HCT116 (cell line): ENCODE results near the gene ICAM1. TPM values are rescaled to one million over a fixed set of nuclear protein-coding genes. Genes with fewer than 3 reads are reported as not detected.
"Not testable (repeated sequence)": the region's sequence is repeated elsewhere in the genome, so short reads cannot be mapped to it uniquely, and the experiment has no call there.

ENCODE experiments used
- ATAC-seq: fragments of 200-7000 bp; cut with Tn5 transposase; 2 replicates; pipeline ENCODE4 v1.9.1; 2020; ENCODE audit warnings: mild to moderate bottlenecking, moderate library complexity
- BruUV-seq: library from RNA; stranded (reverse); fragments of 400-500 nt; replicated peaks from 2 replicates; lab custom pipeline; 2021; lab: Mats Ljungman, UMichigan
- CTCF ChIA-PET: fragments of 300-600 bp; sonication (Branson Sonifier 250); formaldehyde crosslinking; loops from one replicate; lab custom pipeline; 2021; ENCODE audit warnings: antibody characterized with exemption; lab: Charles Lee
- POLR2A ChIA-PET: fragments of 300-600, 350-600 bp; sonication (Branson Sonifier 250); formaldehyde crosslinking; loops from one replicate; lab custom pipeline; 2021; ENCODE audit warnings: antibody characterized with exemption; lab: Charles Lee
- RAD21 ChIA-PET, 2 experiments: fragments of 300-600 bp; sonication (Branson Sonifier 250); formaldehyde crosslinking; loops; one replicate each; lab custom pipeline; 2023; ENCODE audit warnings: low total read pairs in 2 of 2; ENCODE audit not compliant: uncharacterized antibody in 2 of 2, unreplicated experiment in 2 of 2, low non-redundant PET in 1 of 2; lab: Charles Lee
- DNase-seq: peaks from one replicate; pipeline ENCODE4 v3.0.0-alpha.2; 2010; ENCODE audit warnings: low read depth, low spot score
- H2AFZ ChIP-seq: fragments of 200-600 bp; shearing (Covaris generic), sonication (generic); 2 replicates; pipeline ENCODE4 v1.6.1; 2017; ENCODE audit warnings: low read depth, mixed run types, mixed read lengths, antibody characterized with exemption, low read length; ENCODE audit not compliant: poor library complexity, severe bottlenecking
- H3K27ac ChIP-seq: 2 replicates; pipeline ENCODE4 v1.5.1; 2012; ENCODE audit warnings: low read depth, low read length
- H3K27me3 ChIP-seq: fragments of 200-600 bp; sonication (generic); 2 replicates; pipeline ENCODE4 v1.6.1; 2016; ENCODE audit warnings: mixed run types, low read length, mixed read lengths; ENCODE audit not compliant: insufficient read depth
- H3K36me3 ChIP-seq, 2 experiments: fragments of 200-500 bp in 1 of 2; fragments of 200-600 bp in 1 of 2; sonication (Bioruptor generic) in 1 of 2; sonication (generic) in 1 of 2; 2 replicates each; pipeline versions ENCODE4 v1.5.1 to v1.6.1; 2014 to 2016; ENCODE audit warnings: low read length in 2 of 2, inconsistent platforms in 1 of 2, mixed read lengths in 1 of 2, mixed run types in 1 of 2; ENCODE audit not compliant: insufficient read depth in 2 of 2, control insufficient read depth in 1 of 2
- H3K4me1 ChIP-seq, 2 experiments: fragments of 200-600 bp in 1 of 2; sonication (generic) in 1 of 2; 2 replicates each; pipeline versions ENCODE4 v1.5.1 to v1.6.1; 2012 to 2017; ENCODE audit warnings: low read length in 2 of 2, inconsistent platforms in 1 of 2, mild to moderate bottlenecking in 1 of 2, mixed read lengths in 1 of 2, mixed run types in 1 of 2, moderate library complexity in 1 of 2; ENCODE audit not compliant: insufficient read depth in 2 of 2, control insufficient read depth in 1 of 2
- H3K4me2 ChIP-seq: fragments of 200-600 bp; sonication (generic); 2 replicates; pipeline ENCODE4 v1.6.1; 2017; ENCODE audit warnings: mixed run types, low read length, mixed read lengths
- H3K4me3 ChIP-seq, 2 experiments: fragments of 200-600 bp in 1 of 2; sonication (generic) in 1 of 2; replicated peaks in 1 of 2; 2 replicates each; pipeline ENCODE4 v1.5.1; 2011 to 2016; ENCODE audit warnings: low read length in 2 of 2, control low read depth in 1 of 2, low read depth in 1 of 2, mild to moderate bottlenecking in 1 of 2, mixed read lengths in 1 of 2, mixed run types in 1 of 2
- H3K79me2 ChIP-seq: fragments of 200-600 bp; sonication (generic); 2 replicates; pipeline ENCODE4 v1.6.1; 2017; ENCODE audit warnings: mild to moderate bottlenecking, mixed run types, low read length, moderate library complexity, mixed read lengths; ENCODE audit not compliant: insufficient read depth
- H3K9ac ChIP-seq: fragments of 200-600 bp; sonication (generic); 2 replicates; pipeline ENCODE4 v1.6.1; 2016; ENCODE audit warnings: low read length, mixed read lengths
- H3K9me2 ChIP-seq: fragments of 200-600 bp; sonication (generic), shearing (Covaris generic); 2 replicates; pipeline ENCODE4 v1.6.1; 2017; ENCODE audit warnings: mixed run types, mild to moderate bottlenecking, moderate library complexity; ENCODE audit not compliant: insufficient read depth
- H3K9me3 ChIP-seq, 2 experiments: fragments of 200-500 bp in 1 of 2; fragments of 200-600 bp in 1 of 2; sonication (Bioruptor generic) in 1 of 2; sonication (generic) in 1 of 2; 2 replicates each; pipeline ENCODE4 v1.6.1; 2014 to 2017; ENCODE audit warnings: low read length in 2 of 2, mixed read lengths in 2 of 2, inconsistent platforms in 1 of 2, low read depth in 1 of 2, mild to moderate bottlenecking in 1 of 2, mixed run types in 1 of 2, moderate library complexity in 1 of 2; ENCODE audit not compliant: control insufficient read depth in 1 of 2, insufficient read depth in 1 of 2
- H4K20me1 ChIP-seq: fragments of 200-600 bp; sonication (generic), shearing (Covaris generic); 2 replicates; pipeline ENCODE4 v1.6.1; 2017; ENCODE audit warnings: mixed run types, mild to moderate bottlenecking, moderate library complexity; ENCODE audit not compliant: insufficient read depth
- CBX3 ChIP-seq: IDR thresholded peaks from 2 replicates; pipeline ENCODE4 v1.6.1; 2012; ENCODE audit warnings: low read depth
- CEBPB ChIP-seq: IDR thresholded peaks from 2 replicates; pipeline ENCODE4 v1.6.1; 2012; ENCODE audit warnings: low read depth
- EGR1 ChIP-seq: IDR thresholded peaks from 2 replicates; pipeline ENCODE4 v1.6.1; 2012; ENCODE audit warnings: low read depth
- ELF1 ChIP-seq: IDR thresholded peaks from 2 replicates; pipeline ENCODE4 v1.6.1; 2012; ENCODE audit warnings: low read depth, borderline replicate concordance
- EZH2 ChIP-seq: fragments of 200-600 bp; sonication (generic); IDR thresholded peaks from 2 replicates; pipeline ENCODE4 v1.6.1; 2017; ENCODE audit warnings: antibody characterized with exemption, mixed run types
- EZH2phosphoT487 ChIP-seq: fragments of 200-600 bp; IDR thresholded peaks from 2 replicates; pipeline ENCODE4 v1.6.1; 2018; ENCODE audit warnings: antibody characterized with exemption, borderline replicate concordance
- FOSL1 ChIP-seq: IDR thresholded peaks from 2 replicates; pipeline ENCODE4 v1.6.1; 2012; ENCODE audit warnings: low read depth
- POLR2AphosphoS5 ChIP-seq: IDR thresholded peaks from 2 replicates; pipeline ENCODE4 v1.6.1; 2011; ENCODE audit warnings: mild to moderate bottlenecking, low read depth, low read length, moderate library complexity
- REST ChIP-seq: IDR thresholded peaks from 2 replicates; pipeline ENCODE4 v1.6.1; 2012; ENCODE audit warnings: low read depth
- SIN3A ChIP-seq: IDR thresholded peaks from 2 replicates; pipeline ENCODE4 v1.6.1; 2012; ENCODE audit warnings: low read depth
- SP1 ChIP-seq: IDR thresholded peaks from 2 replicates; pipeline ENCODE4 v1.6.1; 2012; ENCODE audit warnings: low read depth
- SRF ChIP-seq: IDR thresholded peaks from 2 replicates; pipeline ENCODE4 v1.6.1; 2012; ENCODE audit warnings: low read depth
- TCF7L2 ChIP-seq: IDR thresholded peaks from 2 replicates; pipeline ENCODE4 v1.7.0; 2011; ENCODE audit warnings: borderline replicate concordance, inconsistent platforms; ENCODE audit not compliant: insufficient read depth, insufficient read length; ENCODE audit errors: extremely low read depth
- YY1 ChIP-seq: IDR thresholded peaks from 2 replicates; pipeline ENCODE4 v1.6.1; 2011; ENCODE audit warnings: low read length, low read depth, moderate library complexity, mild to moderate bottlenecking; ENCODE audit not compliant: insufficient replicate concordance; ENCODE audit errors: extremely low read depth
- ZNF274 ChIP-seq: fragments of 200-500 bp; sonication (Bioruptor generic); IDR thresholded peaks from 2 replicates; pipeline ENCODE4 v1.6.1; 2014; ENCODE audit warnings: mild to moderate bottlenecking, low read depth, low read length, inconsistent platforms
- intact Hi-C: fragments of 100-400 bp; cut with micrococcal nuclease; formaldehyde crosslinking; loops from 2 replicates; pipeline ENCODE4 v1.10.0; 2022
- total RNA-seq: library from RNA; stranded (reverse); gene quantifications from one replicate; pipeline ENCODE4 v1.2.1, GENCODE V29; 2021; ENCODE audit not compliant: unreplicated experiment
- TF ChIP-seq, protein P1 (sequence below): IDR thresholded peaks from 2 replicates; pipeline ENCODE4 v1.6.1; 2012
- TF ChIP-seq, protein P2 (sequence below): IDR thresholded peaks from 2 replicates; pipeline ENCODE4 v1.6.1; 2012

Gene ICAM1
- total RNA-seq, 1 experiment from 2014 or later, result 5.0 TPM

GRCh38 chr19:10279737-10280442, 9.0 kb downstream of the ICAM1 start:
- Histone ChIP-seq H3K4me1 (peaks cover 9 to 18% of the 10 kb centered on the region in 2 experiments), H3K79me2 (no peaks in the 10 kb centered on the region), H3K4me3 (no peak overlapping the region), H3K4me2 (no peak overlapping the region), H3K27ac (no peak overlapping the region), H2AFZ (no peak overlapping the region), H4K20me1 (no peaks in the 10 kb centered on the region), H3K36me3 (peaks cover 0 to 5% of the 10 kb centered on the region in 2 experiments; a peak in 2 of 4 replicates), H3K9ac (no peak overlapping the region), H3K27me3 (no peaks in the 10 kb centered on the region), H3K9me3 (no peaks in the 10 kb centered on the region), H3K9me2 (no peaks in the 10 kb centered on the region)
- RAD21 ChIA-PET, result no interaction called here
- ATAC-seq, result no peak
- TF ChIP-seq EZH2 (no peak), FOSL1 (no peak), SIN3A (no peak), REST (no peak), TCF7L2 (no peak), YY1 (no peak), EZH2phosphoT487 (no peak), EGR1 (no peak), POLR2AphosphoS5 (no peak), ELF1 (no peak), CEBPB (no peak), CBX3 (no peak), SRF (no peak), SP1 (no peak), ZNF274 (no peak)
- TF ChIP-seq, protein P1, sequence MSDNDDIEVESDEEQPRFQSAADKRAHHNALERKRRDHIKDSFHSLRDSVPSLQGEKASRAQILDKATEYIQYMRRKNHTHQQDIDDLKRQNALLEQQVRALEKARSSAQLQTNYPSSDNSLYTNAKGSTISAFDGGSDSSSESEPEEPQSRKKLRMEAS, result no peak
- TF ChIP-seq, protein P2, sequence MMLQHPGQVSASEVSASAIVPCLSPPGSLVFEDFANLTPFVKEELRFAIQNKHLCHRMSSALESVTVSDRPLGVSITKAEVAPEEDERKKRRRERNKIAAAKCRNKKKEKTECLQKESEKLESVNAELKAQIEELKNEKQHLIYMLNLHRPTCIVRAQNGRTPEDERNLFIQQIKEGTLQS, result no peak
- CTCF ChIA-PET, result interaction anchor here (0.9 to 1.7 kb wide), 4 partner anchors 9 to 109 kb away, joined by 3 to 10 read pairs (median 4); partner anchors contain the start of gene ICAM1
- intact Hi-C loops, result no loop called here
- DNase-seq, result no peak
- no TSS peak for BruUV-seq
- POLR2A ChIA-PET, result interaction anchor here (1.2 kb wide), 1 partner anchor 10 kb away, joined by 8 read pairs; the partner anchor contains the start of gene ICAM5

DNA sequence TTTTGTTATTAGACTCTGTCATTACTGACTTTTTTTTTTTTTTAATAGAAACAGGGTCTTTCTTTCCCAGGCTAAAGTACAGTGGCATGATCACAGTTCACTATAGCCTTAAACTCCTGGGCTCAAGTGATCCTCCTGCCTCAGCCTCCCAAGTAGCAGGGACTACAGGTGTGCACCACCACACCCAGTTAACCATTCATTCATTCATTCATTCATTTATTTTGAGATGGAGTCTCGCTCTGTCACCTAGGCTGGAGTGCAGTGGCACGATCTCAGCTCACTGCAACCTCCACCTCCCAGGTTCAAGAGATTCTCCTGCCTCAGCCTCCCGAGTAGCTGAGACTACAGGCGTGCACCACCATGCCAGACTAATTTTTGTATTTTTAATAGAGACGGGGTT, 11.1 kb downstream of the ICAM1 start:
- peaks cover 9 to 30% of the 10 kb centered on the region in 2 experiments for H3K4me1 ChIP-seq
- intact Hi-C loops, result not testable (repeated sequence)

More for the DNA sequence above, 11.1 kb downstream of the ICAM1 start:
- H3K4me3 ChIP-seq, CTCF ChIA-PET, H3K79me2 ChIP-seq, H3K27ac ChIP-seq, RAD21 ChIA-PET, H3K36me3 ChIP-seq, H3K9ac ChIP-seq, H4K20me1 ChIP-seq, ATAC-seq, H3K9me2 ChIP-seq, H3K9me3 ChIP-seq, BruUV-seq, H2AFZ ChIP-seq, H3K4me2 ChIP-seq, POLR2A ChIA-PET, H3K27me3 ChIP-seq, DNase-seq: not testable (repeated sequence)
